GM19467 (cell line): ENCODE results near the gene HYCC1.

Experiments
- ATAC-seq: cut with Tn5 transposase; IDR thresholded peaks from one replicate; pipeline ENCODE4 v1.9.1; 2021; ENCODE audit warnings: mild to moderate bottlenecking, moderate library complexity; ENCODE audit not compliant: unreplicated experiment

Gene HYCC1

GRCh38 chr7:23017309-23017708 is 3.4 kb upstream of the HYCC1 start:
- no peak for ATAC-seq

GRCh38 chr7:23016345-23017253 is 2.7 kb upstream of the HYCC1 start:
- no peak for ATAC-seq

- no peak for ATAC-seq
These were observed 751 bp upstream of the HYCC1 start for GRCh38 chr7:23014681-23015080.

- peak; percentile 4 for ATAC-seq
These were observed 819 bp downstream of the HYCC1 start for GRCh38 chr7:23012908-23013714.

- ATAC-seq = no peak
These were observed 1.7 kb downstream of the HYCC1 start for GRCh38 chr7:23012186-23012585.

GRCh38 chr7:23011222-23011924 is 2.6 kb downstream of the HYCC1 start:
- no peak for ATAC-seq

- ATAC-seq = no peak
These were observed 4.6 kb downstream of the HYCC1 start for GRCh38 chr7:23009303-23009702.

GRCh38 chr7:23004247-23004520 is 9.7 kb downstream of the HYCC1 start:
- no peak for ATAC-seq

GRCh38 chr7:23003505-23004246 is 10.3 kb downstream of the HYCC1 start:
- no peak for ATAC-seq

- ATAC-seq = no peak
These were observed 11.2 kb downstream of the HYCC1 start for GRCh38 chr7:23002698-23003097.

GRCh38 chr7:23001610-23002009 is 12.3 kb downstream of the HYCC1 start:
- ATAC-seq = no peak

GRCh38 chr7:23000597-23001360 is 13.2 kb downstream of the HYCC1 start:
- ATAC-seq = no peak

GRCh38 chr7:22998519-22998896 is 15.4 kb downstream of the HYCC1 start:
- ATAC-seq = no peak

- no peak for ATAC-seq
These were observed 15.9 kb downstream of the HYCC1 start for GRCh38 chr7:22997871-22998518.

GRCh38 chr7:22996470-22996869 is 17.5 kb downstream of the HYCC1 start:
- no peak for ATAC-seq

GRCh38 chr7:22995011-22995410 is 18.9 kb downstream of the HYCC1 start:
- no peak for ATAC-seq

- ATAC-seq = peak; percentile 77
These were observed 20.8 kb downstream of the HYCC1 start for GRCh38 chr7:22992874-22993840.

- ATAC-seq = no peak
These were observed 23.4 kb downstream of the HYCC1 start for GRCh38 chr7:22990588-22990949.
